PC-3 (cell line): Measurements from ENCODE around the gene CEP170B. TPM values are rescaled to one million over a fixed set of nuclear protein-coding genes. Genes with fewer than 3 reads are reported as not detected.

Experiments
- ATAC-seq: fragments of 200-7000 bp; cut with Tn5 transposase; 2 replicates; pipeline ENCODE4 v1.9.1; 2020; ENCODE audit warnings: mild to moderate bottlenecking, moderate library complexity
- BruUV-seq: library from RNA; stranded (reverse); fragments of 400-500 nt; replicated peaks from 2 replicates; lab custom pipeline; 2021; lab: Mats Ljungman, UMichigan
- CTCF ChIA-PET: fragments of 300-600 bp; sonication (Branson Sonifier 250); formaldehyde crosslinking; loops from one replicate; lab custom pipeline; 2022; ENCODE audit warnings: antibody characterized with exemption; lab: Charles Lee
- POLR2A ChIA-PET: fragments of 300-600 bp; sonication (Branson Sonifier 250); formaldehyde crosslinking; loops from one replicate; lab custom pipeline; 2022; ENCODE audit warnings: antibody characterized with exemption; ENCODE audit not compliant: unreplicated experiment; lab: Charles Lee
- DNase-seq: peaks from one replicate; pipeline ENCODE4 v3.0.0-alpha.2; 2015
- H2AFZ ChIP-seq: fragments of 300-600 bp; sonication (generic); 2 replicates; pipeline ENCODE4 v1.6.0; 2016; ENCODE audit warnings: antibody characterized with exemption, low read length
- H3F3A ChIP-seq: fragments of 300-600 bp; sonication (generic); one replicate; pipeline ENCODE4 v1.6.0; 2017; ENCODE audit warnings: antibody characterized with exemption, low read length, control low read depth, mild to moderate bottlenecking; ENCODE audit not compliant: unreplicated experiment
- H3K27ac ChIP-seq: fragments of 300-600 bp; sonication (generic); 2 replicates; pipeline ENCODE4 v1.5.1; 2016; ENCODE audit warnings: mild to moderate bottlenecking, low read length
- H3K27me3 ChIP-seq: fragments of 300-600 bp; sonication (generic); 2 replicates; pipeline ENCODE4 v1.6.1; 2016; ENCODE audit warnings: low read length, mixed read lengths
- H3K36me3 ChIP-seq: fragments of 300-600 bp; sonication (generic); 2 replicates; pipeline ENCODE4 v1.6.1; 2016; ENCODE audit warnings: low read depth, mixed run types, low read length, mixed read lengths
- H3K4me1 ChIP-seq: fragments of 300-600 bp; sonication (generic); 2 replicates; pipeline ENCODE4 v1.5.1; 2016; ENCODE audit warnings: low read length; ENCODE audit not compliant: insufficient read depth
- H3K4me2 ChIP-seq: fragments of 300-600 bp; sonication (generic); 2 replicates; pipeline ENCODE4 v1.6.0; 2016; ENCODE audit warnings: low read length
- H3K4me3 ChIP-seq: fragments of 300-600 bp; sonication (generic); 2 replicates; pipeline ENCODE4 v1.5.1; 2016; ENCODE audit warnings: mild to moderate bottlenecking, low read length, mixed read lengths
- H3K79me2 ChIP-seq: fragments of 300-600 bp; sonication (generic); 2 replicates; pipeline ENCODE4 v1.6.1; 2017; ENCODE audit warnings: low read length, mixed read lengths
- H3K9ac ChIP-seq: fragments of 300-600 bp; sonication (generic); 2 replicates; pipeline ENCODE4 v1.6.0; 2016; ENCODE audit warnings: mild to moderate bottlenecking, low read length
- H3K9me2 ChIP-seq: fragments of 300-600 bp; sonication (generic); replicated peaks from 2 replicates; pipeline ENCODE4 v1.6.1; 2016; ENCODE audit warnings: mixed run types, low read length, mixed read lengths
- H3K9me3 ChIP-seq: fragments of 300-600 bp; sonication (generic); 2 replicates; pipeline ENCODE4 v1.6.1; 2016; ENCODE audit warnings: low read length, mixed read lengths
- H4K20me1 ChIP-seq: fragments of 300-600 bp; sonication (generic); 2 replicates; pipeline ENCODE4 v1.6.1; 2016; ENCODE audit warnings: low read length, mixed read lengths
- EZH2phosphoT487 ChIP-seq: fragments of 300-600 bp; sonication (generic); IDR thresholded peaks from 2 replicates; pipeline ENCODE4 v1.6.1; 2018; ENCODE audit warnings: mild to moderate bottlenecking, antibody characterized with exemption, low read length, borderline replicate concordance
- intact Hi-C: fragments of 100-400 bp; cut with micrococcal nuclease; formaldehyde crosslinking; loops from 2 replicates; pipeline ENCODE4 v1.9.0; 2023
- total RNA-seq: library from RNA; depleted of rRNA; stranded (reverse); fragments of >200 nt; gene quantifications from 2 replicates; pipeline ENCODE4 v1.2.3, GENCODE V29; 2014
- TF ChIP-seq, protein P1 (sequence below): fragments of 300-600 bp; sonication (generic); conservative IDR thresholded peaks from 2 replicates; pipeline ENCODE4 v1.5.1; 2017; ENCODE audit warnings: antibody characterized with exemption, low read depth, mild to moderate bottlenecking, low read length

CEP170B gene
- total RNA-seq, 1 experiment from 2014 or later, result 33.2 TPM

DNA sequence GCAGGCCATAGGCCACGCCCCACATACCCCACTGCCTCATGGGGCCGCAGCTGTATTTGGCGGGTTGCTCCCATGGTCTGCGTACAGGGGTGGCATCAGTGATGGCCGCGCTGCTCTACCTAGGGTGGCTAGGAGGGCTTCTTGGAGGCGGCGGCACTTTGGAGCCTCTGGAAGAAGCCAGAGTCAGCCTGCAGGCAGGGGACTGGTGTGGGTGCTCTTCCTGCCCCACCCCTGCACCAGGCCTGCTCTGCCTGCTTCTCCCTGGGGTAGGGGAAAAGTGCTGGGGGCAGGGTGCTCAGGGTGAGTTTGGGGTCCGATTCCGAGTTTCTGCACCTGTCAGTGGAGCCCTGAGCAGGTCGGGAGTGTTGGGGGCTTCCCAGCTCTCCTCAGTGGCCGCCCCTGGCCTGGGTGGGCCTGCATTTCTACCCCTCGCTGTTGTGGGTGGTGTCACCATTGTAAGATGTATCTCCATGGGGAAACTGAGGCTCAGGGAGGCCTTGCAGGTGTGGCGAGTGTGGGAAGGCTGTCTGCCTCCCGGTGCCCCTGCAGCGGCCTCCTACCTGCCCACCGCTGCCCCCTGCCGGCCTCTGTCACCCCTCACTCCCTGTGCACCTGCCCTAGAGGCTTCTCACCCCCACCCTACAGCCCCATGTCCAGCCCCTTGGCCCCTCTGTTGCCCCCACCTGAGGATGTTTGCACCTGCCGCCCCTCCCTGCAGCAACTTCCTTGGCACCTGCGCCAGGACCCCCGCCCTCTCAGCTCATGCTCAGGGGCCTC lies 5.5 kb downstream of the CEP170B start:
- no peak overlapping the region for H2AFZ ChIP-seq
- TF ChIP-seq, protein P1, sequence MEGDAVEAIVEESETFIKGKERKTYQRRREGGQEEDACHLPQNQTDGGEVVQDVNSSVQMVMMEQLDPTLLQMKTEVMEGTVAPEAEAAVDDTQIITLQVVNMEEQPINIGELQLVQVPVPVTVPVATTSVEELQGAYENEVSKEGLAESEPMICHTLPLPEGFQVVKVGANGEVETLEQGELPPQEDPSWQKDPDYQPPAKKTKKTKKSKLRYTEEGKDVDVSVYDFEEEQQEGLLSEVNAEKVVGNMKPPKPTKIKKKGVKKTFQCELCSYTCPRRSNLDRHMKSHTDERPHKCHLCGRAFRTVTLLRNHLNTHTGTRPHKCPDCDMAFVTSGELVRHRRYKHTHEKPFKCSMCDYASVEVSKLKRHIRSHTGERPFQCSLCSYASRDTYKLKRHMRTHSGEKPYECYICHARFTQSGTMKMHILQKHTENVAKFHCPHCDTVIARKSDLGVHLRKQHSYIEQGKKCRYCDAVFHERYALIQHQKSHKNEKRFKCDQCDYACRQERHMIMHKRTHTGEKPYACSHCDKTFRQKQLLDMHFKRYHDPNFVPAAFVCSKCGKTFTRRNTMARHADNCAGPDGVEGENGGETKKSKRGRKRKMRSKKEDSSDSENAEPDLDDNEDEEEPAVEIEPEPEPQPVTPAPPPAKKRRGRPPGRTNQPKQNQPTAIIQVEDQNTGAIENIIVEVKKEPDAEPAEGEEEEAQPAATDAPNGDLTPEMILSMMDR, result peak; percentile 42
- TF ChIP-seq EZH2phosphoT487, result no peak
- no peak overlapping the region for H3K27ac ChIP-seq
- no peaks in the 10 kb centered on the region for H3K9me3 ChIP-seq
- no peak overlapping the region for H3K4me2 ChIP-seq
- H3K9me2 ChIP-seq, result no peaks in the 10 kb centered on the region
- peaks cover 14% of the 10 kb centered on the region for H3K4me1 ChIP-seq
- no peaks in the 10 kb centered on the region for H3F3A ChIP-seq
- H4K20me1 ChIP-seq, result peaks cover 48% of the 10 kb centered on the region; the same call in 1 of the 2 replicates
- CTCF ChIA-PET, result no interaction called here
- peaks cover 98% of the 10 kb centered on the region for H3K79me2 ChIP-seq
- no peak overlapping the region for H3K4me3 ChIP-seq
- DNase-seq, result peak; percentile 20
- no TSS peak for BruUV-seq
- intact Hi-C loops, result no loop called here
- no peaks in the 10 kb centered on the region for H3K27me3 ChIP-seq
- POLR2A ChIA-PET, result no interaction called here
- no peak for ATAC-seq
- H3K9ac ChIP-seq, result no peak overlapping the region
- H3K36me3 ChIP-seq, result peaks cover 4% of the 10 kb centered on the region; the same call in 1 of the 2 replicates

DNA sequence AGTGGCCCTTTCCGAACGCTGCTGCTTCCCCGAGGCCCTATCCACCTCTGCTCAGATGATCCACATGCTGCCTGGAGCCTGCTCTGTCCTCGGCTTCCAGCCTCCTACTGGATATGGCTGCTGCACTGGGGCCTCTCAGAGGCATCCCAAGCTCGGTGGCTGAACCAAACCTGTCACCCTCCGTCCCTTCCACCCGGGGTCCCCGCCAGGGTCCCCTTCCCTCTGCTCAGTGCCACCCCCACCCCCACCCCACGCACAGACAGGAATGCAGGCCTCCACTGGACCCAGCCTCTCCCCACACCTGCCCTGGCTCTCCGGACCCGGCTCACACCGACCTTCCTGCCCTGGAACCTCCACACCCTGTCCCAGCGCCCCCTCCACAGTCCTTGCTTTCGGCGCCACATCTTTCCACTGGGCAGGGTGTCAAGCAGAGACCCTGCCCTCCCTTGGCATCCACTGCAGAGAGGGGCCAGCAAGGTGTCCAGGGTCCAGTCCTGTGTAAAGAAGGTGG lies 6.1 kb downstream of the CEP170B start:
- intact Hi-C loops, result no loop called here
- Histone ChIP-seq H3K9me3 (no peaks in the 10 kb centered on the region), H3K9ac (no peak overlapping the region), H3K27ac (no peak overlapping the region), H3F3A (no peaks in the 10 kb centered on the region), H2AFZ (no peak overlapping the region), H3K9me2 (no peaks in the 10 kb centered on the region), H3K4me2 (no peak overlapping the region), H3K79me2 (peaks cover 97% of the 10 kb centered on the region), H3K36me3 (peaks cover 4% of the 10 kb centered on the region; the same call in 1 of the 2 replicates), H4K20me1 (peaks cover 50% of the 10 kb centered on the region; the same call in 1 of the 2 replicates), H3K4me1 (peaks cover 13% of the 10 kb centered on the region), H3K4me3 (no peak overlapping the region), H3K27me3 (no peaks in the 10 kb centered on the region)
- no TSS peak for BruUV-seq
- no peak for DNase-seq
- ChIA-PET CTCF (no interaction called here), POLR2A (no interaction called here)
- TF ChIP-seq, protein P1, result no peak
- TF ChIP-seq EZH2phosphoT487, result no peak
- no peak for ATAC-seq

DNA sequence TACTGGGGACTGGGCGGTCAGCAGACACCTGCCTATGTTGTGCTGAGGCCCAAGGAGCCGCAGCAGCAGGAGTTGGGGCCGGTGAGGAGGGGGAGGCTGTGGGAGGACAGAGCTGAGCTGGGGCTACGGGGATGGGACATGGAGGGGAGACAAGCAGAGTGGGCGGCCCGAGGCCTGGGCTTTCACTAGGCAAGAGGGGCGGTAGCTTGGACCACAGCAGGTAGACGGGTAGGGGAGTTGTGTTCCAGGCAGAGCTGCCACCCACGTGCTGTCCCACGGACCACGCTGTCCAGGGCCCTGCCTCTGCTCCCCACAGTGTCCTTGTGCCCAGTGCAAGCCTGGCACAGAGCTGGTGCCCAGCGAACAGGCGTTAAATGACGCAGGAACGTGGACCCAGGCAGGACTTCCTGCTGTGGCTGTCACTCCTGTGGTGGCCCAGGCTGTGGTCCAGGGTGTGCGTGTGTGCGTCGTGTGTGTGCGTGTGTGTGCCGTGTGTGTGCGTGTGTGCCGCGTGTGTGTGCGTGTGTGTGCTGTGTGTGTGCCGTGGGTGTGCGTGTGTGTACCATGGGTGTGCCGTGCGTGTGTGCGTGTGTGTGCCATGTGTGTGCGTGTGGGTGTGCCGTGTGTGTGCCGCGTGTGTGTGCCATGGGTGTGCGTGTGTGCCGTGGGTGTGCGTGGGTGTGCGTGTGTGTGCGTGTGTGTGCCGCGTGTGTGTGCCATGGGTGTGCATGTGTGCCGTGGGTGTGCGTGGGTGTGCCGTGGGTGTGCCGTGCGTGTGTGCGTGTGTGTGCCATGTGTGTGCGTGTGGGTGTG lies 6.8 kb downstream of the CEP170B start:
- peaks cover 4% of the 10 kb centered on the region; the same call in 1 of the 2 replicates for H3K36me3 ChIP-seq
- H3K4me3 ChIP-seq, result no peak overlapping the region
- no peak overlapping the region for H3K27ac ChIP-seq
- no peak overlapping the region for H3K4me2 ChIP-seq
- H3K79me2 ChIP-seq, result peaks cover 95% of the 10 kb centered on the region
- H4K20me1 ChIP-seq, result peaks cover 49% of the 10 kb centered on the region
- BruUV-seq, result no TSS peak
- ATAC-seq (no peak), DNase-seq (no peak)
- ChIA-PET POLR2A (no interaction called here), CTCF (no interaction called here)
- no peaks in the 10 kb centered on the region for H3F3A ChIP-seq
- no peak overlapping the region for H2AFZ ChIP-seq
- H3K27me3 ChIP-seq, result no peaks in the 10 kb centered on the region
- H3K9ac ChIP-seq, result no peak overlapping the region
- intact Hi-C loops, result no loop called here
- no peaks in the 10 kb centered on the region for H3K9me2 ChIP-seq
- peaks cover 7% of the 10 kb centered on the region for H3K4me1 ChIP-seq
- H3K9me3 ChIP-seq, result no peaks in the 10 kb centered on the region
- TF ChIP-seq, protein P1, result no peak
